AG04449 (cell line): ENCODE results near the gene PPP2R5E.

ENCODE experiments used
- CTCF ChIA-PET: fragments of 350-600 bp; formaldehyde crosslinking; extraction: SDS; loops from one replicate; lab custom pipeline; 2021; ENCODE audit warnings: antibody characterized with exemption; lab: Yijun Ruan, JAX
- POLR2A ChIA-PET: fragments of 400-600, 350-600 bp; formaldehyde crosslinking; extraction: SDS; loops from one replicate; lab custom pipeline; 2020; ENCODE audit warnings: antibody characterized with exemption, inconsistent platforms; lab: Yijun Ruan, JAX
- DNase-seq: peaks from one replicate; pipeline ENCODE4 v3.0.0-alpha.2; 2010; ENCODE audit warnings: low read depth, low spot score
- H3K4me3 ChIP-seq: 2 replicates; pipeline ENCODE4 v1.5.1; 2011; ENCODE audit warnings: low read depth, mild to moderate bottlenecking, control low read depth, low read length
- CTCF ChIP-seq: IDR thresholded peaks from one replicate; pipeline ENCODE4 v1.5.1; 2011; ENCODE audit warnings: mild to moderate bottlenecking, moderate library complexity, low read length, control low read depth, inconsistent platforms; ENCODE audit not compliant: insufficient read depth; ENCODE audit errors: missing control alignments

The PPP2R5E gene

GRCh38 chr14:63432888-63433552 is 110.2 kb downstream of the PPP2R5E start:
- ChIA-PET POLR2A (no interaction called here), CTCF (interaction anchor here (1.2 kb wide), 1 partner anchor 14 kb away, joined by 3 read pairs; no protein-coding TSS in a partner anchor)
- H3K4me3 ChIP-seq: no peak overlapping the region
- no peak for DNase-seq
- no peak for TF ChIP-seq CTCF

- no peak for TF ChIP-seq CTCF
- POLR2A ChIA-PET: no interaction called here
- CTCF ChIA-PET: interaction anchor here (1.0 kb wide), 1 partner anchor 11 kb away, joined by 4 read pairs; no protein-coding TSS in a partner anchor
Observed at GRCh38 chr14:63432228-63432627, 110.9 kb downstream of the PPP2R5E start.

GRCh38 chr14:63431466-63431865 is 111.7 kb downstream of the PPP2R5E start:
- ChIA-PET CTCF (interaction anchor here (1.0 kb wide), 1 partner anchor 10 kb away, joined by 4 read pairs; no protein-coding TSS in a partner anchor), POLR2A (no interaction called here)
- no peak for TF ChIP-seq CTCF
- DNase-seq: no peak
- H3K4me3 ChIP-seq: no peak overlapping the region

More at GRCh38 chr14:63432228-63432627, 110.9 kb downstream of the PPP2R5E start:
- H3K4me3 ChIP-seq: no peak overlapping the region
- DNase-seq: no peak

GRCh38 chr14:63428486-63428885 is 114.7 kb downstream of the PPP2R5E start:
- TF ChIP-seq CTCF: no peak
- POLR2A ChIA-PET: no interaction called here

GRCh38 chr14:63426838-63427352 is 116.3 kb downstream of the PPP2R5E start:
- TF ChIP-seq CTCF: no peak

More at GRCh38 chr14:63428486-63428885, 114.7 kb downstream of the PPP2R5E start:
- CTCF ChIA-PET: no interaction called here
- H3K4me3 ChIP-seq: no peak overlapping the region
- DNase-seq: no peak

DNA sequence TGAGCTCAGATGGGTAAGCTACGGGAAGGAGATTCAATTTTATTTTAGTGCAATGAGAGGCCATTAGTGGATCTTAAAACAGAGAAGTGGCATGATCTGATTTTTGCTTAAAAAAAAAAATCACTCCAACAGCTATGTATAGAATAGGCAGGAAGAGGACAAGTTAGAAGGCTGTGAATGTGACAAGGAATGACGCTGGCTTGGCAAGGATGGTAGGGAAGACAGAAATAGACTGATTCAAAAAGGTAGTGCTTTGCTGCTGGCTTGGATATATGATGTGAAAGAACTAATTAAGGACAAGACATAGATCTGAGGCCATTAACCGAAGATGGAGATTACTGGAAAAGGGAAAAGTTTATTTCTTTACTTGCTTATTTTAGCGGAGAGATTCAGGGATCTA is 119.3 kb downstream of the PPP2R5E start:
- CTCF ChIA-PET: no interaction called here
- TF ChIP-seq CTCF: no peak
- DNase-seq: no peak
- no peak overlapping the region for H3K4me3 ChIP-seq
- POLR2A ChIA-PET: no interaction called here

More at GRCh38 chr14:63426838-63427352, 116.3 kb downstream of the PPP2R5E start:
- CTCF ChIA-PET: interaction anchor here (0.7 to 1.6 kb wide), 2 partner anchors 25 to 38 kb away, joined by 3 to 4 read pairs; no protein-coding TSS in a partner anchor
- H3K4me3 ChIP-seq: no peak overlapping the region
- POLR2A ChIA-PET: no interaction called here
- DNase-seq: no peak
